Measurements from ENCODE around the gene ZNF500. TPM values are rescaled to one million over a fixed set of nuclear protein-coding genes. Genes with fewer than 3 reads are reported as not detected.

ZNF500 gene
- total and polyA plus RNA-seq, 10 of the 15 experiments (the other 5 are each of a cell fraction or from before 2014, with no cell fraction given), result 0.99 to 13.1 (median 5.5) TPM

DNA sequence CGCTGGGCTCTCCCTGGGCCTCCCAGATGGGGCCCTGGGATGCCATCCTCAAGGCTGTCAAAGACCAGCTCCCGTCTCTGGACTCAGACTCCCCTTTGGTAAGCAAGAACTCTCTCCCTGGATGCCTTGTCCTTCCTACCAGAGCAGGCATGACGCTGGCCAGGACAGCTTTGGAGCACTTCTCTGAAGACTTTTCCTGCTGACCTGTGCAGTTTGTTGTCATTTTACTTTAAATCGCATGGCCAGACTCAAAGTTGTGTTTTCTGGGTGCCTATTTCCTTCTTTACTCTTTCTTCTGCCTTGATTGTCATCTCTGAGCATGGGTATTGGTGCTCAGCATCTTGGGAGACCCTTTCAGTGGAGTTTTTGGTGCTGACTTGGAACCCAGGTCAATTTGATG, 30.4 kb downstream of the ZNF500 start:
- Histone ChIP-seq H2AFZ (ENCODE audit: control insufficient read depth, low read depth, low read length) (no peak overlapping the region), H3K27me3 (replicated peaks in 1 of 2; ENCODE audit: control insufficient read depth in 2 of 2, insufficient read depth in 2 of 2, low read length in 1 of 2) (no peaks in the 10 kb centered on the region), H3K4me2 (ENCODE audit: control insufficient read depth, insufficient read depth) (no peak overlapping the region), H3K4me1 (ENCODE audit: control insufficient read depth, insufficient read depth, low read length) (peaks cover 2% of the 10 kb centered on the region; the same call in 1 of the 2 replicates), H3K36me3 (ENCODE audit: control insufficient read depth in 2 of 2, insufficient read depth in 2 of 2, low read length in 1 of 2) (no peaks in the 10 kb centered on the region), H3K9ac (ENCODE audit: control insufficient read depth, insufficient read depth, low read length) (no peak overlapping the region), H3K9me3 (replicated peaks; ENCODE audit: control insufficient read depth, insufficient read depth, low read length) (no peaks in the 10 kb centered on the region), H4K20me1 (ENCODE audit: control insufficient read depth, insufficient read depth) (no peaks in the 10 kb centered on the region), H3K79me2 (ENCODE audit: control insufficient read depth, insufficient read depth, low read length) (peaks cover 13% of the 10 kb centered on the region), H3K4me3 (no peak overlapping the region), H3K27ac (ENCODE audit: control insufficient read depth, insufficient read depth) (no peak overlapping the region)
- FAIRE-seq, result no peak
- ChIA-PET SMC1A (ENCODE audit: uncharacterized antibody, unreplicated experiment) (interaction anchor here (1.1 kb wide), 2 partner anchors 15 to 100 kb away, joined by 3 to 4 read pairs; no protein-coding TSS in a partner anchor), POLR2A (no interaction called here), RAD21 (ENCODE audit: unreplicated experiment) (no interaction called here), CTCF (interaction anchor here (2.7 kb wide), 1 partner anchor 41 kb away, joined by 9 read pairs; no protein-coding TSS in a partner anchor)
- no peak for TF ChIP-seq POLR2AphosphoS5 (IDR thresholded peaks at IDR 0.05; ENCODE audit: low read length)
- no peak for TF ChIP-seq TCF3 (IDR thresholded peaks at IDR 0.05; ENCODE audit: borderline replicate concordance, insufficient read depth, low read depth, low read length)
- no peak for TF ChIP-seq SMAD1 (IDR thresholded peaks at IDR 0.05; ENCODE audit: low read depth, partially characterized antibody)
- intact Hi-C loops (cut with micrococcal nuclease; ENCODE audit: unreplicated experiment), result no loop called here
- 44% methylated on average over 4 of the region's 4 CpGs for WGBS (ENCODE audit: insufficient coverage, insufficient replicate concordance, low lambda C conversion rate, missing lambda C conversion rate)
- ATAC-seq, result no peak
- BruUV-seq (replicated peaks), result no TSS peak
- DNase-seq (ENCODE audit: low read depth, low spot score), result no peak
- in situ Hi-C loops (cut with MboI), result no loop called here

- Histone ChIP-seq H4K20me1 (ENCODE audit: control insufficient read depth, insufficient read depth) (no peaks in the 10 kb centered on the region), H3K79me2 (ENCODE audit: control insufficient read depth, insufficient read depth, low read length) (peaks cover 13% of the 10 kb centered on the region), H3K9ac (ENCODE audit: control insufficient read depth, insufficient read depth, low read length) (peak overlapping the region; percentile 92), H3K36me3 (ENCODE audit: control insufficient read depth in 2 of 2, insufficient read depth in 2 of 2, low read length in 1 of 2) (no peaks in the 10 kb centered on the region; a peak in 1 of 4 replicates), H2AFZ (ENCODE audit: control insufficient read depth, low read depth, low read length) (peak overlapping the region; percentile 99), H3K4me2 (ENCODE audit: control insufficient read depth, insufficient read depth) (peak overlapping the region; percentile 100), H3K9me3 (replicated peaks; ENCODE audit: control insufficient read depth, insufficient read depth, low read length) (no peaks in the 10 kb centered on the region), H3K27me3 (replicated peaks in 1 of 2; ENCODE audit: control insufficient read depth in 2 of 2, insufficient read depth in 2 of 2, low read length in 1 of 2) (no peaks in the 10 kb centered on the region), H3K4me1 (ENCODE audit: control insufficient read depth, insufficient read depth, low read length) (peaks cover 2% of the 10 kb centered on the region; the same call in 1 of the 2 replicates), H3K4me3 (peak overlapping the region; percentile 87), H3K27ac (ENCODE audit: control insufficient read depth, insufficient read depth) (peak overlapping the region; percentile 59)
- ChIA-PET RAD21 (ENCODE audit: unreplicated experiment) (interaction anchor here (0.7 to 2.7 kb wide), 13 partner anchors 13 to 229 kb away, joined by 3 to 18 read pairs (median 6); partner anchors contain the start of genes GLYR1, MGRN1, NUDT16L1 and ROGDI), SMC1A (ENCODE audit: uncharacterized antibody, unreplicated experiment) (interaction anchor here (0.9 to 2.3 kb wide), 9 partner anchors 13 to 116 kb away, joined by 3 to 15 read pairs (median 4); partner anchors contain the start of genes MGRN1, ROGDI and ZNF500), CTCF (interaction anchor here (0.8 to 2.7 kb wide), 13 partner anchors 10 to 316 kb away, joined by 3 to 11 read pairs (median 4); partner anchors contain the start of gene ROGDI), POLR2A (interaction anchor here (1.0 to 2.0 kb wide), 12 partner anchors 12 to 119 kb away, joined by 3 to 15 read pairs (median 4); partner anchors contain the start of genes MGRN1, NUDT16L1 and ROGDI)
- ATAC-seq, result peak; percentile 86
- BruUV-seq (replicated peaks), result no TSS peak
- peak; percentile 41 for FAIRE-seq
- in situ Hi-C loops (cut with MboI), result no loop called here
- intact Hi-C loops (cut with micrococcal nuclease; ENCODE audit: unreplicated experiment), result loop anchor here (2.0 kb wide), 2 partner anchors 34 to 68 kb away; partner anchors contain the start of gene ROGDI
- no peak for DNase-seq (ENCODE audit: low read depth, low spot score)
- TF ChIP-seq POLR2AphosphoS5 (IDR thresholded peaks at IDR 0.05; ENCODE audit: low read length) (peak; percentile 73), SIN3A (IDR thresholded peaks at IDR 0.05; ENCODE audit: low read depth, low read length) (peak; percentile 95), RFX5 (IDR thresholded peaks at IDR 0.05; ENCODE audit: low read depth, low read length) (no peak), MXI1 (IDR thresholded peaks at IDR 0.05; ENCODE audit: low read depth, low read length) (peak; percentile 96), ZBED1 (IDR thresholded peaks at IDR 0.05; ENCODE audit: borderline replicate concordance) (no peak), BMI1 (IDR thresholded peaks at IDR 0.05; ENCODE audit: borderline replicate concordance) (peak; percentile 97), POU2F2 (IDR thresholded peaks at IDR 0.05; ENCODE audit: borderline replicate concordance, low read depth, low read length) (peak; percentile 48; the same call in 1 of the 3 replicates), POLR2A (IDR thresholded peaks at IDR 0.05; ENCODE audit: low read depth, low read length) (peak; percentile 83), KLF5 (IDR thresholded peaks at IDR 0.05; ENCODE audit: partially characterized antibody) (no peak), TAF1 (IDR thresholded peaks at IDR 0.05; ENCODE audit: borderline replicate concordance, low read depth, low read length) (0 out of 2 replicates have a peak, but pooled peaks have one; percentile 25), MAX (IDR thresholded peaks at IDR 0.05; ENCODE audit: low read depth, low read length) (peak; percentile 86; the same call in 1 of the 2 replicates), PML (IDR thresholded peaks at IDR 0.05; ENCODE audit: low read length) (0 out of 2 replicates have a peak, but pooled peaks have one; percentile 16)
- TF ChIP-seq, protein P1, sequence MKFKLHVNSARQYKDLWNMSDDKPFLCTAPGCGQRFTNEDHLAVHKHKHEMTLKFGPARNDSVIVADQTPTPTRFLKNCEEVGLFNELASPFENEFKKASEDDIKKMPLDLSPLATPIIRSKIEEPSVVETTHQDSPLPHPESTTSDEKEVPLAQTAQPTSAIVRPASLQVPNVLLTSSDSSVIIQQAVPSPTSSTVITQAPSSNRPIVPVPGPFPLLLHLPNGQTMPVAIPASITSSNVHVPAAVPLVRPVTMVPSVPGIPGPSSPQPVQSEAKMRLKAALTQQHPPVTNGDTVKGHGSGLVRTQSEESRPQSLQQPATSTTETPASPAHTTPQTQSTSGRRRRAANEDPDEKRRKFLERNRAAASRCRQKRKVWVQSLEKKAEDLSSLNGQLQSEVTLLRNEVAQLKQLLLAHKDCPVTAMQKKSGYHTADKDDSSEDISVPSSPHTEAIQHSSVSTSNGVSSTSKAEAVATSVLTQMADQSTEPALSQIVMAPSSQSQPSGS (IDR thresholded peaks at IDR 0.05; ENCODE audit: low read length), result no peak
- 8% methylated on average over 31 of the region's 38 CpGs for WGBS (ENCODE audit: insufficient coverage, insufficient replicate concordance, low lambda C conversion rate, missing lambda C conversion rate)
These were observed 32.0 kb downstream of the ZNF500 start for GRCh38 chr16:4734730-4735535.
